ENCODE results near the gene PPBP.

The PPBP gene, protein sequence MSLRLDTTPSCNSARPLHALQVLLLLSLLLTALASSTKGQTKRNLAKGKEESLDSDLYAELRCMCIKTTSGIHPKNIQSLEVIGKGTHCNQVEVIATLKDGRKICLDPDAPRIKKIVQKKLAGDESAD

DNA sequence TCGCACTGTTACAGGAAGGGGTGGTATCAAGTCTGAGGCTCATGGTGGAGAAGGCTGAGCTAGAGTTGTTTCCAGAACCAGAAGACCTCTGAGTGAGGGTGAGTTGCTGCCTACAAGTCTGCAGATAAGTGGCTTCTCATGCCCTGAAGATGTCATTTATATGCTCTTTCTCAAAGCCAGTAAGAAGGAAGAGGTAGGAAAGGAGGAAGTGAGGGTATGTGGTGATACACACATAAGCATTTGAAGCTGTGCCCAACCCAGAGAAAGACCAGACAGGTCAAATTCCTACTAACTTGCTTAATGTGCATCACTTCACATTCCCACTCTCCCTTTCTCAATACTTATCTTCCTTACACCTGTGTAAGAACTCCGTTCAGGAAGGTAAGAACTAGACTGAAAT is at the start of gene PPBP:
TSS of gene PPBP (minus strand) at position 130 of the 400 bp plus-strand sequence. CDS start at position 43, 87 bp downstream.
- DNase-seq: no peak

DNA sequence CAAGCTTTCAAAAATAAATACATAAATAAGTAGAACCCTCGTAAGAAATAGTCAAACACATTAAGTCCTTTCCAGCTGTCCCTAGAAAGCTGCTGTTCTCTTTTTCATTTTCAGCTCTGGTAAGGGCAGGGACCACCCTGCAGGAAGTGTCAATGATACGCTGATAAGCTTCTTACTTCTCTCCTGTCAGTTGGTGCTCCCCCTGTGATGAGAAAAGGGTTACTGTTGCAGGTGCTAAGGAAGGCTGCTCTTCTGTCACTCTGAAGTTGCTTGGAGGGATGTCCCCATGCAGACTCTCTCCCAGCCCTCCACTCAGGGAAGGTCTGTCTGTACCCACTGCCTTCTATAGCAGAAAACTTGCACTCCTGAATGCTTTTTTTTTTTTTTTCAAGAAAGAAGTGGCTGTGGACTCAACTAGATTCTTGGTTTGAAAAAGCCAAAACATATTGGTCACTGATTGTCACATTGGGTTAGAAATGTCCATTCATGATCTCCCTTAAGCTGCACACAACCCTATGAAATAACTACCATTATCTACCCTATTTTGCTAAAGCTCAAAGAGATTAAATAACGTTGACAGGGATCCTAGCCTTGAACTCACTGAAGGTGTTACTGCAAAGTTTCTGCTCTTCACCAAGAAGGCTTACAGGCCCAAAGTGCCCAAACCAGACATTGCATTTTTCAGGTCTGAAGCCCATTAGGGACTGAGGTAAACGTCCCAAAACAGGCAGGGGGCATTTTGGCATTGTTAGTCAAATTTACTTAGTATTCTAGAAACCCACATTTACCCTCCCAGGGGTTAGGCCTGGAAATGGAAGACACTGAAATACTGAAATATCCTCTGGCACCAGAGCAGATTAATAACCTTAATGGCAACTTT is 49.3 kb upstream of the PPBP start:
- DNase-seq: no peak

DNA sequence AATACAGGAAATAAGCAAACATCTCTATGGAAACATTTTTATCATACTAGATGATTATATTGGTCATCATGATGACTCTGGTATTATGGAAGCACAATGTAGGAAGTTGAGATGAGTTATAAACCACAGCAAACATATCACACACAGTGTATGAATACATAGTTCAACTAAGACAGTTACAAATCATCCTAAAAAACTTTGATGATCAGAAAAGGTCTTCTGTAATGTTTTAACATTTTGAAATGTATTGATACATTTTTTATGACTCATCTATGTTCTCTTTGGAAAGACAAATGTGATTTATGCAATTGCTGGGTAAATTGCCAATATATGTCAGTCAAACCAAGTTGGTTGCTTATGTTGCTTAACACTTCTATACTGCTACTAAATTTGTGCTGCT is 45.7 kb upstream of the PPBP start:
- DNase-seq: no peak

DNA sequence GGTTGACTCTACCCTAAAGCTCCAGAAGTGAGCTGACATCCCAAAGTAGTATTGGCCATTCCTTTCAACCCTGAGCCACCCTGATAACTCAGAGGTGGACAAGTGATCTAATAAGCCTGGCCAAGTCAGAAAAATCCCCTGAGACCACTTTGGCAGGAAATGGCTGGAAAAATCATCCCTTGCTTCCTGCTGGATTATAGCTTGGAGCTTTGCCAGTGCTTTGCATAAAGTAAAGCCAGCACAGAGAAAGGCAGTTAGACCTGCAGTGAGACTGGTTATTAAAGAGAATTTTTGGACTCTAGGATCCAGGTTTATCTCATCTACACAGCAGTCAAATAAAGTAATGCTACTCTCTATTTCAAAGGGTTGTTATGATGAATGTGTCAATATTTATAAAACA is 44.1 kb upstream of the PPBP start:
- DNase-seq: no peak

DNA sequence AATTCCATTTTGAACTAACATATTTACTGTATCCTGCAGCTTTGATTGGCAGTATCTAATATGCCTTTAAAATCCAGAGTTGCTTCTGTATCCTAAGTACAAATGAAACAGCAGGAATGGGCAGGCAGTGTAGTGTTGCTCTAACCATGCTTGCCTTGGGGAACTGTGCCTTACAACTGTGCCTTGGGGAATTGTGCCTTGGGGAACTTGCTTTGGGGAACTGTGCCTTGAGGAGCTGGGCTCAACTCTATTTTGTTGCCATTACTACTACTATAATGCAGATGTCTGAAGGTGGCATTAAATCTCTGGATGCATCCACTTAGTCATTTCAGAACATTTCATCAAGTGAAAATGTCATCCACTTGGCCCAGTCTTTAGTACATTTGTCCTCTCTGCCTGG is 43.6 kb upstream of the PPBP start:
- no peak for DNase-seq

DNA sequence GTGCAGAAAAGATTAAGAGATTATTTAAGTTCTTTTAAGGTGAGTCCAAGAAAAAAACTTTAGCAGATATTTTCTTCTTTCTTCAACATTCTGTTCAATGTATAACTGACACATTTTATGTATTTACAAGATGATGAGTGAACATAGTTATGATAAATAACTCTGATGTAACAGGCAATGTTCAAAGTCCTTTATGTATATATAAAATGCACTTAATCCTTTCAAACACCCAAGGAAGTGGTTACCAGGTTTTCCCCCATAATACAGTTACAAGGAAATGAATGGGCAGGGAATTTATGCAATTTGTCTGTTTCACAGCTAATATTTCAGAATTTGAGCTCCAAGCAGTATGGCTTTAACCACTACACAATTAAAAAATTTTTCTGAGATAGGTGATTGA is 42.3 kb upstream of the PPBP start:
- no peak for DNase-seq

DNA sequence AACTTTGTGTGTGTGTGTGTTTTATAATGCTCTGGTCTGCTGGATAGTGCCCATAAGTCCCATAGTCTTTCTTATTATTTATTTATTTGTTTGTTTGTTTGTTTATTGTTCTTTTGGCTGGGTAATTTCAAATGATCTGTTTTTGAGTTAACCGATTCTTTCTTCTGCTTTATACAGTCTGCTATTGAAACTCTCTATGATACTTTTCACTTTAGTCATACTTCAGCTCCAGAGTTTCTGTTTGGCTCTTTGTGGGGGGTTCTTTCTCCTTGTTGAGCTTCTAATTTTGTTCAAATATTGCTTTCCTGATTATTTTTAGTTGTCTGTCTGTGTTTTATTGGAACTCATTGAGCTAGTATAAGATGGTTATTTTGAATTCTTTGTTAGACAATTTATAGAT is 40.5 kb upstream of the PPBP start:
- no peak for DNase-seq

DNA sequence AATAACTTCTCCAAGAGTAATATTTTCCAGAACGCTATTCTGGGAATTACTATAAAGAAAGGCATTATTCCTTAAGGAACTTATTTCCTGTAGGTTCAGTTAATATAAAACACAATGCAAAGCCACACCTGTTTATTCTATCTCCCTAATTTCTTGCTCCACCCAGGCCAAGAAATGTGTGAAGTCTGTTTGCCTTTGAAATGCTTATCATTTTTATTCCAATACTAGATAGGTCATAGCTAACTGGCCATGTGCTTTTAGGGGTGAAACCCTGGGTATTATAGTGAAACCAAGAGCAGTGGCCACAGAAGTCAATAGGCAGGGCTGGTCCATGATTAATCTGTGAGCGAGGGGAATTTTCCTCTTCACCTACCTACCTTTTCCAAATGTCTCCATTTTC is 35.7 kb upstream of the PPBP start:
- DNase-seq: no peak

DNA sequence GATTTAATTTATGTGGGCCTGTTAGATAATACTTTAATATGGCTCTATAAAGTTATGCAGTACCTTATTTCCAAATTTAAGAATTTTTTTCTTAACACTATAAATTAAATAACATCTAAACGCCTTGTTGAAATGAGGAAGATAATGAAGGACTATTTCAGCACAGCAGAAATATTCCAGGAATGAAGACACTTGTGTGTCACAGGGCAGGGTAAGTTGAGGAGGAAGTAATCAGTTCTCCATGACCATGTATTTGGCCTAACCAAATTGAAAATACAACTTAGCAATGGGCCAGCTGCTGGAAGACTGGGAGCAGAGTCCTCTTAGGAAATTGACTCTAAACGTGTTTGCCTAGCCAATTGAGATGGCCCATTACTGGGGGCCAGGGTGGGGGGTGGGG is 33.6 kb upstream of the PPBP start:
- no peak for DNase-seq

DNA sequence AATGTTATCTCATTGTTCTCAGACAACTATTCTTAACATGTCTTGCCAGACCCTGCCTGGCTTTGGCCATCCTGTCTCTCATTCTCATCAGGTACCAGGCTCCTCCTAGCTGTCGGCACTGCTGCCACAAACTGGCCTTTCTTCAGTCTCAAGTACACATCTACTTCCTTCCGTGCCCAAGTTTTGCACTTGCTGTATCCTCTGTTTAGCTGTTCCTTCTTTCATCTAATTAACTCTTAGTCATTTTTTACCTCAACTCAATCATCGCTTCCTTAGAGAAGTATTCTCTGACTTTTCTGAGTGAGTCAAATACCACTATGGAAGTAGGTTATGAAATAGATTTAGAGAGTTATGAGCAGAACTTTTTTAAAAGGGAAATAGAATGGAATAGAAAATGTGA is 30.8 kb upstream of the PPBP start:
- no peak for DNase-seq

DNA sequence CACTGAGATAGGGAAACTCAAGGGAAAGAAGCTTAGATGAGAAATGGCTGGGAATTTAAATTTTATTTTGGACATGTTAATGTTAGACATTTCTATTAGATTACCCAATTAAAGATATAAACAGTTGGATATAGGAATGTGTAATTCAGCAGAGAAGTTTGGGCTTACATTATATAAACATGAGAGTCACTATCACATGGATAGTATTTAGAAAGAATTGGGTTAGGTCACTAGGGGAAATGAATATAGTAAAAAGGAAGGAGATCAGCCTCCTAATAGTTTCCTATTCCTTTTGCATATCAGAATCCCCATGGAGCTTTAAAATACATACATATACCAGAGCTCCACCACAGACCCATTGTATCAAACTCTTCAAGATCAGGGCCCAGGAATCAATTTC is 30.1 kb upstream of the PPBP start:
- DNase-seq: no peak

DNA sequence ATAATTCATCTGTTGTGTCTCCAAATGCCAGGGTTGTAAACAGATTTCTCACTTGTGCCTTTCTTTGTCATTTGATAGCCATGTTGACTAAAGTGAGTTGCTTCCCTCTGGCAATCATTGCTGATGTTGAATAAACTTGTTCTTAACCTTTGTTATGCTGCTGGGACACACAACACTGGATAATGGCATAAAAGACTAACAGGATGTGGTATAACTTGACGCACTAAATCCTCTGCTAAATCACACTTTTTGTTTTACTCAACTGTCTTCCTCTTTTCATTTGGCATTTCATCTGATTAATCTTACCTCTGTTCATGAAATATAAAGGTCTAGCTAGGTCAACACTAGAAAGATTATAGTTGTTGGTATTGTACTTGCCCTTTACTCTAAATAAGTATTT is 28.1 kb upstream of the PPBP start:
- no peak for DNase-seq

DNA sequence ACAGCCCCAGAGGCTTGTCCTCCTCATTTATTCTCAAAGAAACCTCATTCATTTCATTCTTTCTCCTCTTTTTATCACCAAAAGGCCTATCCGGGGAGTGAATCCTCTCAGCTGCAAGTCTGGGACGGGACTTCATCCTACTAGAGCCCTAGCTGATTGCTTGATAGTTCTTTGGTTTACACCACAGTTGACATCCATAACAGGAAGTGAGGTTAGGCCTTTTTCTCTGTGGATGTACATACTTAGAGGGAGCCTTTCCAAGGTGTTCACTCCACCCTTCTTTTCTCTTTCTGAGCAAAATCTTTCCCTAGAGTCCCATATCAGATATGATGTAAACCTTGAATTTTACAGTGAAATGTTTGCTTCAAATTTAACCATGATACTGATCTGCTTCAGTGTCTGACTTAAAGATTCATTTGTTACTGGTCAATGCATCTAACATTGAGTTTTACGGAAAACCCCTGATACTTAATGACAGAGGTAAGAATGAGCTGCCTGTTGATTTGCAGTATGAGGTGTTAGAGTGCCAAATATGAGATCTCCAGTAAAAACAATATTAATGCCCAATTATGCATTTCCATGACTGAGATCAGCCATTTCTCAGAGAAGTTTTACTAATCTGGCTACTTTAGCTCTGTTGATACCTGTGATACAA is 27.3 kb upstream of the PPBP start:
- DNase-seq: no peak

DNA sequence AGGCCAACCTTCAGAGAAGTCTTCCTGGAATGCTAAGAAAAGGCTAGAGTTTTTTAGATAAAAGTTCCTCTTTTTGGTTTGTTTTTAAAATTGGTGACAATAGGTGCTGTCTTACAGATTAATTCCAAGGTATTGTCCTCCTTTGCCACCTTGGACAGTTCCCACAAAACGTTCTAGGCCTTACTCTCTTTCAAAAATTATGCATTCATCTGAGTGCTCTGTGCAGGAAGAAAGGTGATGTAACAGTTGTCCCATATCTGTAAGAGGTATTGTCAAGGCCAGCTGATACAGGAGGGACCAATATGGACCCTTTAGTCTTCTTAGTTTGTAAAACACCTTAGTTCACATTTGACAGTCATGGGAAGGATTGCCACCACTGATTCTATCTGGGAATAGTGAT is 26.3 kb upstream of the PPBP start:
- DNase-seq: no peak

DNA sequence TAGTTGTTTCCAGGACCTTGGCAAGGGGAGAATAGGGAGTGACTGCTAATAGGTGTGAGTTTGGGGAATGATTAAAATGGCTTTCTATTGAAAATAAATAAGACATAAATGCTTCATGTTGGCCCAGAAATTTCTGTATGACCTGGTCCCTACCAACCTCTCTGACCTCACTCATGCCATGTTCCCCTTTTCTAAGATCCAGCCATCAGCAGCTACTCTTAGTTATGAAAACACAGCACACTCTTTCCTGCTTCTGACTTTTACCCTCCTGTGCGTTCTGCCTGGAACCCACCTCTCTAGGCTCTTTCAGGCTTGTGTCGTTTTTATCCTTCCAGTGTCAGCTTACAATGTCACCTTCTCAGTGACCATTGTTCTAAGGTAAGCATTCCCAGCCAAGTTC is 25.3 kb upstream of the PPBP start:
- no peak for DNase-seq

DNA sequence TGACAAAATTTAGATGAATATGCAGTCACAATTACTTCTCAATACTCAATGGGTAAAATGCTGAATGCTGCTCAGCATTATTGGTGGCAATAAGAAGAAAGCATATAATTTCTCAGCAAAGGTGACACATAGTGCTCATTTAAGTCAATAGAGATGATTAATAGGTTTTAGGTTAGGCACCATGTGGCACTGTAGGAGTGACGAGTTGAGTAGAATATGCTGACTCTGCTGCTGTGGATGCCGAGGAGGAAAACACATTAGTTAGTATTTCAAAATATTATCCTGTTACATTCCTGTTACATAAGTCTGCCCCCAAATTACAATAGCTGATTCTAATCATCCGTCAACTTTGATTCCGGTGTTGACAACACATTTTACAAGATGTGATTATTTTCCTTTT is 24.1 kb upstream of the PPBP start:
- DNase-seq: no peak

DNA sequence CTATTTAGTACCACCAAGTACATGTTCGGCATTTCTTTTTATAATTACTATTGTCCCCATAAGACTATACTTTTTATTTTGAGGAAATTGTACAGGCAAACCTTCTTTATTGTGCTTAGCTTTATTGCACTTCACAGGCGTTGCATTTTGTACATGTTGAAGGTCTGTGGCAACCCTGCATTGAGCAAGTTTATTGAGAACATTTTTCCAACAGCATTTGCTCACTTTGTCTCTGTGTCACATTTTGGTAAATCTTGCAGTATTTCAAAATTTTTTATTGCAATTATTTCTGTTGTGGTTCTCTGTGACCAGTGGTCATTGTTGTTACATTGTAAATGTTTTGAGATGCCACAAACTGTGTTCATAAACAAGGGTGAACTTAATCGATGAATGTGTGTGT is 21.3 kb upstream of the PPBP start:
- no peak for DNase-seq

DNA sequence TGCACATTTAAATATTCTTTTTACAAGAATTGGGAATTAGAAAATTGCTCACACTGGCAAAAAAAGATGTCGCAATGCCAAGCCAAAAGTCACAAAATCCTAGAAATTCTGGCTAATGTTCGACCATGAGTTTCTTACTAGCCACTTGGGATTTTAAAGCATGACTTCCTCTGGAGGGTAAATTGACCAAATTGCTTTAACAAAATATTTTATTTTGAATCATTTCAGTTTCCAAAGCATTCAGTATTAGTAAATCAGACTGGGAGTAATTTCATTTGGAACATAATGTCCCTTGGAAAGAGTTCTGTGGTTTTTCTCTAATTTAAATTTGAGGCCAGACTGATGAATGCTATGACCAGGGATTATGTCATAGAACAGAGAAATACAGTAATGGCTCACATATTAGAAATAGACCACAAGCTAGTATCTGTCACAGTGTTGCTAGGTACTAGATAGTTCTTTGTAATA is 18.1 kb upstream of the PPBP start:
- DNase-seq: no peak

DNA sequence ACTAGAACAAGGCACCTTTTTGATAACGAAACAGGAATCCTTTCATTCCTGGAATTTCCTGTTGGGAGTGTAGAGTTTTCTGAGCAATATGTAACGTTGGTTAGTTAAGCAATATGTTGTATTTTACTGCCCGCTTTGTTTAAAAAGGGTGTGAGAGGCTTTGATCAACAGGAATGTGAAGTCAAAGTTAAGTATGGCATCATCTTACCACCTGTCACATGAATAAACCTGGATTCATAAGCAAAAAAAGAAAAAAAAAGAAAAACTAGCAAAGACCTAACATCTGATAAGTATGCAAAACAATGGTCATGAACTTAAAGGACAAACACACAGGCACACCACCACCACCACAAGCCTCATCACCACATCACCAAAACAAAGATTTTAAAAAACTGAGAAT is 17.5 kb upstream of the PPBP start:
- DNase-seq: no peak

DNA sequence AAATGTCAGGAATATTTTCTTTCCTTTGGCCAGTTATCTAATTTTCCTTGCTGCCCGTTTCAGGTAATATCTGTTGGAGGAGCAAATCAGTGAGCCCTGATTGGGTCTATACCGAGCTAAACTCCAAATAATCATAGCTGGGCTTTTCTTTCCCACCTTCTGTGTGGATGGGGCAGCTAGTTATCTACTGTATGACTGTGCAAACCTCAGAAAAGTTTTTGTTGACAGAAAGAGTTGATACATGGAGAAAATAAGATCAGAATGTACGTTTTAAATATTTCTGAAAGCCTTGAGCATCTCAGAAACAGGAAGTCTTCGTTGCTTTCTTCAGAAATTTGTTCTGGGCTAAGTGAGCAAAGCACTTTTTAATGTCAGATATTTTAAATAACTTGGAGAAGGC is 16.7 kb upstream of the PPBP start:
- DNase-seq: no peak

DNA sequence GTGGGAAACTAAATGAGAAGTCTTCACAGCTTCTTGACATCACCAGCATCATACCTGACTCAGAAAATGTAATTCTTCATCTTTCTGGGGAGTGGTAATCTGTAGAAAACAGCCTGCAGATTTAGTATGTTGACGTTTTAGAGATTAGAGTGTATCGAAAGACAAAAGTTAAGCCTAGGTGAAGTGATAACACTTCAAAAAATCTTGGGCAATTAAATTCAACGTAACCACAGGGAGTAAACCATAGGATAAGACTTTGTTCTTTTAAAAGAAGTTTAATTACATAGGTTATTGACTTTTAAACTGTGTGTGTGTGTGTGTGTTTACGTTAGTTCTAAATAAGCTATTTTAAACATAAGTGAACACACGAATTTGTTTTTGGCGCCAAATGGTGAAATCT is 12.3 kb upstream of the PPBP start:
- DNase-seq: no peak

DNA sequence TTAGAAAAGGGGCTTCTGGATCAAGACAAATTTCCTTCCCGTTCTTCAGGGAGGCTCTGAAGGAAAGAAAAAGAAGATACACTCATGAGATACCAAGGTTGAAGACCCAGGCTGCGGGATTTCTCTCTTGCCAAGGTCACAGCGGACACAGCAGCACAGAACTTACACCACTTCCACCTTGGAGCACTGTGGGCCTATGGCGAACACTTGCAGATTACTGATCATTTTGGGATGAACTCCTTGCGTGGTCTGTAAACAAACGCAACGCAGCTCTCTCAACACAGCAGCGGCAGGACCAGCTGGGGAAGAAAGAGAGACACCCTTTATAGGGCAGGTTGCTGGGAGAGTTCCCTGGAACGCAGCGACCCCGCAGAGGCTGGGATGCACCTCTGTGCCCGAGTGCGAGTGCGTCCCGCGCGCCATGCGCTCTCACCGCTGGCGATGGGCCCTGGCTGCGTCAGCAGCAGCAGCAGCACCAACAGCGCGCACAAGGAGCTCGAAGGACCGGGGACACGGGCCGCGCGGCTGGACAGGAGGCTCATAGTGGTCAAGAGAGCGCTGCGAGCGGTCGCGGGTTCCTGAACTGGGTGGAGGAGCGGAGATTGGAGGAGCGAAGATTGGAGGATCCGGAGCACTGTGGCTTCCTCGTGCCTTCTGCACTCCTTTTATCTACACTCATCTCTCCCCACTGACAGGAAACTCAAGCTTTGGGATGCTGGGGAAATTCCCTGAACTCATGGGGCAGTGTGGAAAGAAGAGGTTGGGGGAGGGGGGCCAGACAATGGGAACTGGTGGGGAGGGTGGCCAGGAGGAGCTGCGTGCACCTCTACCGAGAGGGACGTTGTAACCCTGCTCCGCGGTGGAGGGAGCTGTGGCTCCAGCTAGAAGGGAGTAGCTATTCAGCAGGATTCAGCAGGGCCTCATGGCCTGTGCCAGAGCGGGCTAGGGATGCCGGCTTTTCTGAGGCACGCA is 10.3 kb upstream of the PPBP start, which contains the start of gene CXCL5:
TSS of gene CXCL5 (minus strand) at position 638 of the 972 bp plus-strand sequence. CDS start at position 542, 96 bp downstream.
- no peak for DNase-seq

DNA sequence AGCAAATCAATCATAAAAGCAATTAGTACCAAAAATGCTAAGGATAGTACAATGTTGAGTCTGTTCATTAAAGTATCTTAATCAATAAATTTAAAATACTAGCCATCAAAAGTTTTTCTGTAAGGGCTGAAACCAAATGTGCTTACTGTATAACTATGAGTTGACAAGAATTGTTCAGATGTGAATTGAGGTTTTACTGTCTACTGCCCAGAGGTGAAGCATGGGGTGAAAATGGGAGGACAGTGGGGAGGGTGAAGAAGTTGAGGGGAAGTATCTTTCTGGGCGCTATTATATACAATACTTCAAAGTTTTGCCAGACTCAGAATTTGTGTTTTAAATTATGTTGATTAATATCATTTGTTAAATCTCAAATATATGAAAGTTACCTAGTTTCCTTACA is 4.1 kb upstream of the PPBP start:
- DNase-seq: no peak
